ENCODE data around the gene HYAL4. TPM values are rescaled to one million over a fixed set of nuclear protein-coding genes. Genes with fewer than 3 reads are reported as not detected.

The HYAL4 gene
- total RNA-seq, 2 experiments from 2014 or later, result not detected

DNA sequence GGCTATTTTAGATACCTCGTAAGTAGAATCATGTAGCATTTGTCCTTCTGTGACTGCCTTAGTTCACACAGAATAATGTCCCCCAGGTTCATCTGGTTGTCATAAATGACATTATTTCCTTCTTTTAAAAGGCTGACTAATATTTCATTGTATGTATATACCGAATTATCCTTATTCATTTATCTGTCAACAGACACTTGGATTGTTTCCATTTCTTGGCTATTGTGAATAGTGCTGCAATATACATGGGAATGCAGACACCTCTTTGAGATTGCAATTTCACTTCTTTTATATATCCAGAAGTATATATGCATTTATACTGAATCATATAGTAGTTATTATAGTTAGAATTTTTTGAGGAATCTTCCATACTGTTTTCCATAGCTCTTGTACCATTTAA lies 24.1 kb upstream of the HYAL4 start:
- POLR2A ChIA-PET, result interaction anchor here (0.9 kb wide), 2 partner anchors 9 to 33 kb away, joined by 3 to 5 read pairs; no protein-coding TSS in a partner anchor
- TF ChIP-seq, protein P1, sequence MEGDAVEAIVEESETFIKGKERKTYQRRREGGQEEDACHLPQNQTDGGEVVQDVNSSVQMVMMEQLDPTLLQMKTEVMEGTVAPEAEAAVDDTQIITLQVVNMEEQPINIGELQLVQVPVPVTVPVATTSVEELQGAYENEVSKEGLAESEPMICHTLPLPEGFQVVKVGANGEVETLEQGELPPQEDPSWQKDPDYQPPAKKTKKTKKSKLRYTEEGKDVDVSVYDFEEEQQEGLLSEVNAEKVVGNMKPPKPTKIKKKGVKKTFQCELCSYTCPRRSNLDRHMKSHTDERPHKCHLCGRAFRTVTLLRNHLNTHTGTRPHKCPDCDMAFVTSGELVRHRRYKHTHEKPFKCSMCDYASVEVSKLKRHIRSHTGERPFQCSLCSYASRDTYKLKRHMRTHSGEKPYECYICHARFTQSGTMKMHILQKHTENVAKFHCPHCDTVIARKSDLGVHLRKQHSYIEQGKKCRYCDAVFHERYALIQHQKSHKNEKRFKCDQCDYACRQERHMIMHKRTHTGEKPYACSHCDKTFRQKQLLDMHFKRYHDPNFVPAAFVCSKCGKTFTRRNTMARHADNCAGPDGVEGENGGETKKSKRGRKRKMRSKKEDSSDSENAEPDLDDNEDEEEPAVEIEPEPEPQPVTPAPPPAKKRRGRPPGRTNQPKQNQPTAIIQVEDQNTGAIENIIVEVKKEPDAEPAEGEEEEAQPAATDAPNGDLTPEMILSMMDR (conservative IDR thresholded peaks at IDR 0.05; ENCODE audit: low read length), result no peak
- TF ChIP-seq EZH2phosphoT487 (IDR thresholded peaks at IDR 0.05; ENCODE audit: borderline replicate concordance, low read depth, low read length), result no peak
- H3K27ac ChIP-seq (ENCODE audit: low read depth, low read length, poor library complexity, severe bottlenecking), result no peak overlapping the region
- DNase-seq (ENCODE audit: low spot score), result no peak
- no peaks in the 10 kb centered on the region for H4K20me1 ChIP-seq (ENCODE audit: insufficient read depth, low read length)
- no peaks in the 10 kb centered on the region for H3K9me2 ChIP-seq (ENCODE audit: insufficient read depth, low read length)
- H3K36me3 ChIP-seq (ENCODE audit: insufficient read depth, low read length), result no peaks in the 10 kb centered on the region
- no peaks in the 10 kb centered on the region for H3K9me3 ChIP-seq (ENCODE audit: low read length)
- no TSS peak for BruUV-seq (replicated peaks)
- CTCF ChIA-PET (ENCODE audit: unreplicated experiment), result no interaction called here
- no peaks in the 10 kb centered on the region for H3K79me2 ChIP-seq (ENCODE audit: insufficient read depth, low read depth, low read length)
- no peak overlapping the region for H2AFZ ChIP-seq (ENCODE audit: low read length)
- no peak overlapping the region for H3K4me2 ChIP-seq (ENCODE audit: low read length)
- H3K4me3 ChIP-seq (ENCODE audit: low read depth, low read length, poor library complexity, severe bottlenecking), result no peak overlapping the region
- H3K4me1 ChIP-seq (ENCODE audit: insufficient read depth, low read length, poor library complexity, severe bottlenecking), result no peaks in the 10 kb centered on the region
- intact Hi-C loops (cut with micrococcal nuclease; ENCODE audit: unreplicated experiment), result no loop called here

DNA sequence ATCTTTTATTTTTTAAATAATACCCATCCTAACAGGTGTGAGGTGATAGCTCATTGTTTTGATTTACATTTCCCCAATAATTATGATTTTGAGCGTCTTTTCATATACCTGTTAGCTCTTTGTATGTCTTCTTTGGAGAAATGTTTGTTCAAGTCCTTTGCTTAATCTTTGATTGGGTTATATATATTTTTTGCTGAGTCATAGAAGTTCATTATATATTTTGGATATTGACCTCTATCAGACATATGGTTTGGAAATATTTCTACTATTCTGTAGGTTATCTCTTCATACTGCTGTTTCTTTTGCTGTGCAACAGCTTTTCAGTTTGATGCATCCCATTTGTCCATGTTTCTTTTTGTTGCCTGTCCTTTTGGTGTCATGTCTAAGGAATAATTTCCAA lies 23.6 kb upstream of the HYAL4 start:
- no peak for DNase-seq (ENCODE audit: low spot score)
- Histone ChIP-seq H3K4me2 (ENCODE audit: low read length) (no peak overlapping the region), H4K20me1 (ENCODE audit: insufficient read depth, low read length) (no peaks in the 10 kb centered on the region), H2AFZ (ENCODE audit: low read length) (no peak overlapping the region), H3K9me2 (ENCODE audit: insufficient read depth, low read length) (no peaks in the 10 kb centered on the region), H3K9me3 (ENCODE audit: low read length) (no peaks in the 10 kb centered on the region), H3K79me2 (ENCODE audit: insufficient read depth, low read depth, low read length) (no peaks in the 10 kb centered on the region), H3K4me3 (ENCODE audit: low read depth, low read length, poor library complexity, severe bottlenecking) (no peak overlapping the region), H3K36me3 (ENCODE audit: insufficient read depth, low read length) (no peaks in the 10 kb centered on the region), H3K4me1 (ENCODE audit: insufficient read depth, low read length, poor library complexity, severe bottlenecking) (no peaks in the 10 kb centered on the region), H3K27ac (ENCODE audit: low read depth, low read length, poor library complexity, severe bottlenecking) (no peak overlapping the region)
- TF ChIP-seq, protein P1 (conservative IDR thresholded peaks at IDR 0.05; ENCODE audit: low read length), result no peak
- TF ChIP-seq EZH2phosphoT487 (IDR thresholded peaks at IDR 0.05; ENCODE audit: borderline replicate concordance, low read depth, low read length), result no peak
- CTCF ChIA-PET (ENCODE audit: unreplicated experiment), result no interaction called here
- BruUV-seq (replicated peaks), result no TSS peak
- POLR2A ChIA-PET, result interaction anchor here (0.9 kb wide), 1 partner anchor 33 kb away, joined by 5 read pairs; no protein-coding TSS in a partner anchor
- intact Hi-C loops (cut with micrococcal nuclease; ENCODE audit: unreplicated experiment), result no loop called here

DNA sequence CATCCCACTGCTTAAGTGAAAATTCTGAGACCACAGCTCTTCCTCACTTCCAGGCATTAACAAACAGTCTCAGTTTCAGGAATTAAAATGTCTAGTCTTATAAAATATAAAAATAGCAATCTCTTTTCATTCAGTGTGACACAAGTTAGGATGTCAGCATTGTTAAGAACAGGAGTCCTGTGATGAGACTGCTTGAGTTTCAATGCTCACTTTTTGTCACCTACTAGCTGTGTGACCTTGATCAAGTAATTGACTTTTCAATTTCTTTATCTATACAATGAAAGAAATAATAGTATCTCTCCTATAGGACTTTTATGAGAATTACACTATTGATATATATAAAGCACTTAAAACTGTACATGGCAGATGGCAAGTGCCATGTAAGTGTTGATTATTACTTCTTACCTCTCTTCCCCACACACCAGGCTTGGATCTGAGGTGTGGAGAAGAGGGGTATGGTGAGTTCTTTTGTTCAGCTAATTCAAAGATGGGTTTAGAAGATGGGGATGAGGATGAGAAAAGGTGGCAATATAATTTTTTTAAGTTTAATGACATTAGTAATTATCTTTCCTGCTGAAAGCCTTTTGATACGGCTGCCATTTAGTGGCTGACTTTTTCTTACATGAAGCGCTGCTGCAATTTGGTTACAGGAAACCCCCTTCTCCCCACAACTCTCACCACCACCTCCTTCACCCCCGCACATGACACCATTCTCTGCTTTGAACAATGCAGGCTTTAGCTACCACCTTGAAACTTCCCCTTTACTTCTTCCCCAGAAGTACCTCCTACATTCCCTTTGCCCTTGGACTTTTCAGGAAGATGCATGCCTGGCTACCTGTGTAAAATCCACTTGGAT lies 20.8 kb upstream of the HYAL4 start:
- no peak overlapping the region for H3K4me3 ChIP-seq (ENCODE audit: low read depth, low read length, poor library complexity, severe bottlenecking)
- H3K9me2 ChIP-seq (ENCODE audit: insufficient read depth, low read length), result no peaks in the 10 kb centered on the region
- intact Hi-C loops (cut with micrococcal nuclease; ENCODE audit: unreplicated experiment), result no loop called here
- no peaks in the 10 kb centered on the region for H3K36me3 ChIP-seq (ENCODE audit: insufficient read depth, low read length)
- no peak overlapping the region for H2AFZ ChIP-seq (ENCODE audit: low read length)
- BruUV-seq (replicated peaks), result no TSS peak
- CTCF ChIA-PET (ENCODE audit: unreplicated experiment), result interaction anchor here (0.6 kb wide), 1 partner anchor 833 kb away, joined by 3 read pairs; no protein-coding TSS in a partner anchor
- H3K4me1 ChIP-seq (ENCODE audit: insufficient read depth, low read length, poor library complexity, severe bottlenecking), result no peaks in the 10 kb centered on the region
- no peak overlapping the region for H3K27ac ChIP-seq (ENCODE audit: low read depth, low read length, poor library complexity, severe bottlenecking)
- TF ChIP-seq EZH2phosphoT487 (IDR thresholded peaks at IDR 0.05; ENCODE audit: borderline replicate concordance, low read depth, low read length), result no peak
- TF ChIP-seq, protein P1 (conservative IDR thresholded peaks at IDR 0.05; ENCODE audit: low read length), result no peak
- no peaks in the 10 kb centered on the region for H3K79me2 ChIP-seq (ENCODE audit: insufficient read depth, low read depth, low read length)
- H3K9me3 ChIP-seq (ENCODE audit: low read length), result no peaks in the 10 kb centered on the region
- POLR2A ChIA-PET, result no interaction called here
- H3K4me2 ChIP-seq (ENCODE audit: low read length), result no peak overlapping the region
- no peaks in the 10 kb centered on the region; the same call in 1 of the 2 replicates for H4K20me1 ChIP-seq (ENCODE audit: insufficient read depth, low read length)
- DNase-seq (ENCODE audit: low spot score), result no peak
